IMR-90 (cell line): ENCODE measurements around the gene CSRP1. TPM values are rescaled to one million over a fixed set of nuclear protein-coding genes. Genes with fewer than 3 reads are reported as not detected.

ENCODE experiments used
- ATAC-seq: fragments of 200-7000 bp; cut with Tn5 transposase; 2 replicates; pipeline ENCODE4 v1.9.1; 2020; ENCODE audit warnings: low read depth, mild to moderate bottlenecking, moderate library complexity
- BruUV-seq: library from RNA; stranded (reverse); fragments of 400-500 nt; replicated peaks from 2 replicates; lab custom pipeline; 2021; lab: Mats Ljungman, UMichigan
- CTCF ChIA-PET: fragments of 300-600 bp; formaldehyde crosslinking; extraction: SDS; loops from one replicate; lab custom pipeline; 2021; ENCODE audit warnings: antibody characterized with exemption; lab: Yijun Ruan, JAX
- POLR2A ChIA-PET: fragments of 300-600 bp; sonication (Branson Sonifier 250); formaldehyde crosslinking; loops from one replicate; lab custom pipeline; 2022; ENCODE audit warnings: antibody characterized with exemption; ENCODE audit not compliant: unreplicated experiment; lab: Charles Lee
- DNase-seq: peaks from one replicate; pipeline ENCODE4 v3.0.0; 2013
- H2AFZ ChIP-seq: replicated peaks from 2 replicates; pipeline ENCODE3; 2013; ENCODE audit warnings: low read length, mild to moderate bottlenecking; ENCODE audit not compliant: poor library complexity
- H2AK5ac ChIP-seq: 2 replicates; pipeline ENCODE4 v1.6.1; 2013; ENCODE audit warnings: low read depth, low read length, inconsistent platforms
- H2AK9ac ChIP-seq: replicated peaks from 2 replicates; pipeline ENCODE3; 2013; ENCODE audit warnings: mild to moderate bottlenecking, low read depth, low read length, moderate library complexity; ENCODE audit not compliant: poor library complexity
- H2BK120ac ChIP-seq: 2 replicates; pipeline ENCODE4 v1.6.1; 2013; ENCODE audit warnings: low read depth, low read length, inconsistent platforms
- H2BK15ac ChIP-seq: 3 replicates; pipeline ENCODE4 v1.6.1; 2013; ENCODE audit warnings: low read depth, low read length, inconsistent platforms
- H2BK20ac ChIP-seq: 2 replicates; pipeline ENCODE4 v1.6.1; 2013; ENCODE audit warnings: low read depth, mild to moderate bottlenecking, inconsistent platforms, low read length, moderate library complexity
- H2BK5ac ChIP-seq: 2 replicates; pipeline ENCODE4 v1.6.1; 2013; ENCODE audit warnings: mild to moderate bottlenecking, low read depth, low read length, inconsistent platforms; ENCODE audit not compliant: poor library complexity, severe bottlenecking
- H3K14ac ChIP-seq: replicated peaks from 2 replicates; pipeline ENCODE4 v1.6.1; 2013; ENCODE audit warnings: low read depth, low read length, inconsistent platforms
- H3K18ac ChIP-seq: 2 replicates; pipeline ENCODE4 v1.6.1; 2013; ENCODE audit warnings: low read depth, low read length, control low read depth
- H3K23ac ChIP-seq: 2 replicates; pipeline ENCODE4 v1.6.1; 2013; ENCODE audit warnings: low read depth, low read length, inconsistent platforms
- H3K27ac ChIP-seq: 2 replicates; pipeline ENCODE4 v1.5.1; 2013; ENCODE audit warnings: mild to moderate bottlenecking, control low read depth, low read length; ENCODE audit not compliant: insufficient read depth
- H3K27me3 ChIP-seq: 2 replicates; pipeline ENCODE4 v1.6.1; 2013; ENCODE audit warnings: low read length; ENCODE audit not compliant: control insufficient read depth, insufficient read depth
- H3K36me3 ChIP-seq: 2 replicates; pipeline ENCODE4 v1.6.1; 2013; ENCODE audit warnings: low read length, mixed read lengths; ENCODE audit not compliant: control insufficient read depth, insufficient read depth
- H3K4ac ChIP-seq: 2 replicates; pipeline ENCODE4 v1.6.1; 2013; ENCODE audit warnings: low read depth, low read length, inconsistent platforms
- H3K4me1 ChIP-seq: 2 replicates; pipeline ENCODE4 v1.6.1; 2013; ENCODE audit warnings: low read length, mixed read lengths; ENCODE audit not compliant: control insufficient read depth, insufficient read depth
- H3K4me2 ChIP-seq: 2 replicates; pipeline ENCODE4 v1.6.1; 2013; ENCODE audit warnings: low read depth, mild to moderate bottlenecking, control low read depth, low read length, moderate library complexity
- H3K4me3 ChIP-seq: 2 replicates; pipeline ENCODE4 v1.5.1; 2013; ENCODE audit warnings: low read depth, mild to moderate bottlenecking, control low read depth, low read length, moderate library complexity; ENCODE audit not compliant: insufficient read depth
- H3K56ac ChIP-seq: 2 replicates; pipeline ENCODE4 v1.6.1; 2013; ENCODE audit warnings: low read length, inconsistent platforms; ENCODE audit not compliant: insufficient read depth; ENCODE audit errors: extremely low read depth
- H3K79me1 ChIP-seq, 2 experiments: 2 replicates each; pipeline ENCODE4 v1.6.1; 2013; ENCODE audit warnings: low read length in 2 of 2, inconsistent platforms in 1 of 2, low read depth in 1 of 2
- H3K9ac ChIP-seq: 2 replicates; pipeline ENCODE4 v1.6.1; 2013; ENCODE audit warnings: low read depth, low read length, control low read depth
- H3K9me1 ChIP-seq: 2 replicates; pipeline ENCODE4 v1.6.1; 2013; ENCODE audit warnings: low read length, inconsistent platforms; ENCODE audit not compliant: insufficient read depth
- H3K9me3 ChIP-seq: 2 replicates; pipeline ENCODE4 v1.6.1; 2013; ENCODE audit warnings: low read length; ENCODE audit not compliant: control insufficient read depth, insufficient read depth
- H4K20me1 ChIP-seq: 2 replicates; pipeline ENCODE4 v1.6.1; 2013; ENCODE audit warnings: low read length, inconsistent platforms; ENCODE audit not compliant: insufficient read depth
- H4K5ac ChIP-seq: 2 replicates; pipeline ENCODE4 v1.6.1; 2013; ENCODE audit warnings: mild to moderate bottlenecking, low read depth, low read length, control low read depth
- H4K8ac ChIP-seq, 2 experiments: 2 replicates each; pipeline ENCODE4 v1.6.1; 2013; ENCODE audit warnings: low read depth in 2 of 2, low read length in 2 of 2, control low read depth in 1 of 2, inconsistent platforms in 1 of 2
- H4K91ac ChIP-seq: 2 replicates; pipeline ENCODE4 v1.6.1; 2013; ENCODE audit warnings: low read depth, low read length, inconsistent platforms; ENCODE audit not compliant: insufficient read depth
- BHLHE40 ChIP-seq: fragments of 150-350 bp; IDR thresholded peaks from 2 replicates; pipeline ENCODE4 v1.6.1; 2016; ENCODE audit warnings: mild to moderate bottlenecking, low read depth, low read length
- CHD1 ChIP-seq: IDR thresholded peaks from 2 replicates; pipeline ENCODE4 v1.6.1; 2012; ENCODE audit warnings: low read depth, low read length, improper control_type of control experiment
- CTCF ChIP-seq: conservative IDR thresholded peaks from 2 replicates; pipeline ENCODE4 v1.5.1; 2012; ENCODE audit warnings: mild to moderate bottlenecking, low read depth, low read length, improper control_type of control experiment
- MAZ ChIP-seq: IDR thresholded peaks from 2 replicates; pipeline ENCODE4 v1.6.1; 2012; ENCODE audit warnings: low read depth, mild to moderate bottlenecking, low read length, improper control_type of control experiment, moderate library complexity, borderline replicate concordance
- POLR2A ChIP-seq: IDR thresholded peaks from 2 replicates; pipeline ENCODE4 v1.6.1; 2012; ENCODE audit warnings: mild to moderate bottlenecking, low read depth, low read length
- RFX5 ChIP-seq: IDR thresholded peaks from 2 replicates; pipeline ENCODE4 v1.8.0; 2012; ENCODE audit warnings: low read depth, mild to moderate bottlenecking, low read length, moderate library complexity
- USF2 ChIP-seq: fragments of 150-350 bp; IDR thresholded peaks from 2 replicates; pipeline ENCODE4 v1.6.1; 2017; ENCODE audit warnings: mild to moderate bottlenecking, antibody characterized with exemption, low read length, low read depth
- WGBS, 2 experiments: methylation state at CpG; one replicate each; pipeline versions ENCODE4 v1.1.5 to v1.1.7; 2013; ENCODE audit warnings: missing lambda C conversion rate in 2 of 2; ENCODE audit not compliant: insufficient read length in 1 of 2; ENCODE audit errors: extremely low coverage in 2 of 2; 5-methylcytosine and 5-hydroxymethylcytosine counted together
- dilution Hi-C: fragments of 300-500 bp; cut with HindIII; formaldehyde crosslinking; loops from one replicate; pipeline ENCODE4 v1.14.3; 2018; ENCODE audit warnings: low sequenced_read_pairs; ENCODE audit not compliant: unreplicated experiment
- in situ Hi-C: fragments of 300-500 bp; cut with MboI; formaldehyde crosslinking; loops from 3 replicates; pipeline ENCODE4 v1.14.3; 2019; ENCODE audit warnings: low sequenced_read_pairs, inconsistent platforms, mixed read lengths
- intact Hi-C: fragments of 100-400 bp; cut with micrococcal nuclease; formaldehyde crosslinking; loops from 2 replicates; pipeline ENCODE4 v1.10.0; 2022
- polyA plus RNA-seq, 3 experiments: library from polyadenylated mRNA; depleted of rRNA; stranded (reverse); fragments of >200 nt; gene quantifications; 2 replicates each; pipeline ENCODE4 v1.2.3, GENCODE V29; 2012; ENCODE audit warnings: low replicate concordance in 1 of 3
- total RNA-seq: library from RNA; depleted of rRNA; stranded (reverse); fragments of >200 nt; gene quantifications from 2 replicates; pipeline ENCODE4 v1.2.3, GENCODE V29; 2012

The CSRP1 gene
- total and polyA plus RNA-seq, 2 of the 4 experiments (the other 2 are of a cell fraction), result 1,037 to 1,498 TPM

GRCh38 chr1:201533836-201534235 is 26.9 kb upstream of the CSRP1 start:
- dilution Hi-C loops (no loop called here), in situ Hi-C loops (loop anchor here (25.0 kb wide), 2 partner anchors 428 to 603 kb away; partner anchors contain the start of genes ARL8A and TIMM17A), intact Hi-C loops (loop anchor here (2.0 to 10.0 kb wide), 2 partner anchors 343 to 441 kb away; no protein-coding TSS in a partner anchor)
- WGBS, 2 experiments, result 82% methylated on average over 2 of the region's 4 CpGs; no CpG with 5 or more reads in 1 of the 2 experiments
- H2BK20ac ChIP-seq, result 0 out of 2 replicates have a peak overlapping the region, but pooled peaks have one; percentile 17
- H3K4me3 ChIP-seq, result no peak overlapping the region
- POLR2A ChIA-PET, result interaction anchor here (0.5 kb wide), 1 partner anchor 163 kb away, joined by 3 read pairs; no protein-coding TSS in a partner anchor
- H3K56ac ChIP-seq, result no peak overlapping the region
- no peaks in the 10 kb centered on the region for H3K36me3 ChIP-seq
- H3K18ac ChIP-seq, result no peak overlapping the region
- H4K5ac ChIP-seq, result no peak overlapping the region
- CTCF ChIA-PET, result interaction anchor here (1.0 kb wide), 1 partner anchor 21 kb away, joined by 3 read pairs; no protein-coding TSS in a partner anchor
- no peak overlapping the region for H3K23ac ChIP-seq
- peak overlapping the region; percentile 25 for H3K4ac ChIP-seq
- BruUV-seq, result no TSS peak
- peaks cover 2 to 39% of the 10 kb centered on the region in 2 experiments; a peak in 2 of 4 replicates for H3K79me1 ChIP-seq
- H2BK15ac ChIP-seq, result peak overlapping the region; percentile 40; the same call in 1 of the 3 replicates
- H3K9me1 ChIP-seq, result peaks cover 25% of the 10 kb centered on the region
- no peak overlapping the region for H2BK5ac ChIP-seq
- no peaks in the 10 kb centered on the region for H4K20me1 ChIP-seq
- DNase-seq (no peak), ATAC-seq (no peak)
- no peak overlapping the region for H2AFZ ChIP-seq
- no peaks in the 10 kb centered on the region for H3K27me3 ChIP-seq
- H3K27ac ChIP-seq, result no peak overlapping the region
- no peak overlapping the region for H3K9ac ChIP-seq
- H3K4me1 ChIP-seq, result peaks cover 27% of the 10 kb centered on the region
- H3K14ac ChIP-seq, result peak overlapping the region; percentile 11; the same call in 1 of the 2 replicates
- H3K9me3 ChIP-seq, result no peaks in the 10 kb centered on the region
- H2AK9ac ChIP-seq, result no peak overlapping the region
- H3K4me2 ChIP-seq, result no peak overlapping the region
- no peak overlapping the region for H2BK120ac ChIP-seq
- no peak overlapping the region for H4K8ac ChIP-seq
- H4K91ac ChIP-seq, result no peak overlapping the region
- peak overlapping the region; percentile 43; the same call in 1 of the 2 replicates for H2AK5ac ChIP-seq
- no peak for TF ChIP-seq CTCF
- TF ChIP-seq RFX5, result no peak
- no peak for TF ChIP-seq USF2
- no peak for TF ChIP-seq CHD1
- no peak for TF ChIP-seq POLR2A
- no peak for TF ChIP-seq MAZ
- TF ChIP-seq BHLHE40, result no peak
